Measurements from ENCODE around the gene ASTN2.

Gene ASTN2

GRCh38 chr9:117125531-117125930 is 289.3 kb downstream of the ASTN2 start:
- H3K27ac ChIP-seq, result no peak overlapping the region

GRCh38 chr9:117123729-117124128 is 291.1 kb downstream of the ASTN2 start:
- H3K27ac ChIP-seq, result no peak overlapping the region
- TF ChIP-seq ZFX (IDR thresholded peaks at IDR 0.05) (no peak), CTCF (conservative IDR thresholded peaks at IDR 0.05) (no peak)

More at GRCh38 chr9:117125531-117125930, 289.3 kb downstream of the ASTN2 start:
- TF ChIP-seq ZFX (IDR thresholded peaks at IDR 0.05) (no peak), CTCF (conservative IDR thresholded peaks at IDR 0.05) (no peak)

- no peak for TF ChIP-seq ZFX (IDR thresholded peaks at IDR 0.05)
- no peak for TF ChIP-seq CTCF (conservative IDR thresholded peaks at IDR 0.05)
- no peak overlapping the region for H3K27ac ChIP-seq
Observed at GRCh38 chr9:117122953-117123352, 291.9 kb downstream of the ASTN2 start.

- no peak overlapping the region for H3K27ac ChIP-seq
- no peak for TF ChIP-seq CTCF (conservative IDR thresholded peaks at IDR 0.05)
- TF ChIP-seq ZFX (IDR thresholded peaks at IDR 0.05), result no peak
Observed at GRCh38 chr9:117122102-117122501, 292.8 kb downstream of the ASTN2 start.

- H3K27ac ChIP-seq, result no peak overlapping the region
- TF ChIP-seq ZFX (IDR thresholded peaks at IDR 0.05) (no peak), CTCF (conservative IDR thresholded peaks at IDR 0.05) (no peak)
Observed at GRCh38 chr9:117121316-117121715, 293.5 kb downstream of the ASTN2 start.

GRCh38 chr9:117120061-117120460 is 294.8 kb downstream of the ASTN2 start:
- TF ChIP-seq ZFX (IDR thresholded peaks at IDR 0.05) (no peak), CTCF (conservative IDR thresholded peaks at IDR 0.05) (no peak)
- H3K27ac ChIP-seq, result no peak overlapping the region

GRCh38 chr9:117116084-117116483 is 298.8 kb downstream of the ASTN2 start:
- no peak for TF ChIP-seq ZFX (IDR thresholded peaks at IDR 0.05)
- TF ChIP-seq CTCF (conservative IDR thresholded peaks at IDR 0.05), result no peak
- H3K27ac ChIP-seq, result no peak overlapping the region
